HG03571 (cell line): ENCODE results near the gene FBXL19.
A peak's percentile ranks its signal among the peaks of the same experiment; 100 is the strongest.

ENCODE experiments used
- ATAC-seq: cut with Tn5 transposase; IDR thresholded peaks from one replicate; pipeline ENCODE4 v1.9.1; 2021; ENCODE audit not compliant: unreplicated experiment

FBXL19 gene

DNA sequence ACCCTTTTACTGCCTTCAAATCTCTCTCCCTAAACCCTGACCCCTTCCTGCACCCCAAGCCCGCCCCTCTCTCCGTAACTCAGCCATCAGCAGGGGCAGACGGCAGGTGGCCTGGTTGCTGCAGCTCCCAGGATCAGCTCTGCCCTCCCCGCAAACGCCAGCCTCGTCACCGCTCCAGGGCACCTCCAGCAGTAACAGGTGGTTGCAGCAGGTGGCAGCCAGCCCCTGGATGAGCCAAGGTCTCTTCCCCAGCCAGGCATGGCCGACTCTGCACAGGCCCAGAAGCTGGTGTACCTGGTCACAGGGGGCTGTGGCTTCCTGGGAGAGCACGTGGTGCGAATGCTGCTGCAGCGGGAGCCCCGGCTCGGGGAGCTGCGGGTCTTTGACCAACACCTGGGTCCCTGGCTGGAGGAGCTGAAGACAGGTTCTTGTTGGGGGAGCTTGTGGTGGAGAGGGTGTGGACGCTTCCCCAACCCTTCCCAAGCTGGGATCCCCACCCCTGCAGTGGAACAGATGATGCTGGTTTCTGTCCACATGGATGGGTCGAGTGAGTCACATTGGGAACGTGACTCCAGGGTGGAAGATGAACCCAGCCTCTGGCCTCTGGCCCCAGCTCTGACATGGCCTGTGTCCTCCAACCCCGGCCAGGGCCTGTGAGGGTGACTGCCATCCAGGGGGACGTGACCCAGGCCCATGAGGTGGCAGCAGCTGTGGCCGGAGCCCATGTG, 62.2 kb downstream of the FBXL19 start:
- ATAC-seq = no peak

DNA sequence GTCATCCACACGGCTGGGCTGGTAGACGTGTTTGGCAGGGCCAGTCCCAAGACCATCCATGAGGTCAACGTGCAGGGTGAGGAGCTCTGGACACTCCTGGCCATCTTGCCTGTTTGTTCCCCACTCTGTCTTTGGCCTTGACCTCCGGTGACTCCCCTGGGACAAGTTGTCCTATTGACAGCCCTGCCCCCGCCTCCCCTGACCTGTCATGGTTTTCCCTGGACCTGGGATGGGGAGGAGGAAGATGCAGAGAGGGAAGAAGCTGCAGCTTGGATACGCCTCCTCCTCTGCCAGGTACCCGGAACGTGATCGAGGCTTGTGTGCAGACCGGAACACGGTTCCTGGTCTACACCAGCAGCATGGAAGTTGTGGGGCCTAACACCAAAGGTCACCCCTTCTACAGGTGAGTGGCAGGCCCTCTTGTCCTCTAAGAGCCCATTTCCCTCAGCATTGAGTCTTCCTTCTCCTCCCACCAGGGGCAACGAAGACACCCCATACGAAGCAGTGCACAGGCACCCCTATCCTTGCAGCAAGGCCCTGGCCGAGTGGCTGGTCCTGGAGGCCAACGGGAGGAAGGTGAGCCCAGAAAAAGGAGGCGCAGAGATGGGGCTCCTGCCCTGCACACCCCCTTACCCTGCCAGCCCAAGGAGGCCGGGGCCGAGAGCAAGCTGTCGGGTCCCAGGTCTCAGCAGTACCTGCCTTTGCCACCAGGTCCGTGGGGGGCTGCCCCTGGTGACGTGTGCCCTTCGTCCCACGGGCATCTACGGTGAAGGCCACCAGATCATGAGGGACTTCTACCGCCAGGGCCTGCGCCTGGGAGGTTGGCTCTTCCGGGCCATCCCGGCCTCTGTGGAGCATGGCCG, 63.0 kb downstream of the FBXL19 start:
- ATAC-seq = no peak

DNA sequence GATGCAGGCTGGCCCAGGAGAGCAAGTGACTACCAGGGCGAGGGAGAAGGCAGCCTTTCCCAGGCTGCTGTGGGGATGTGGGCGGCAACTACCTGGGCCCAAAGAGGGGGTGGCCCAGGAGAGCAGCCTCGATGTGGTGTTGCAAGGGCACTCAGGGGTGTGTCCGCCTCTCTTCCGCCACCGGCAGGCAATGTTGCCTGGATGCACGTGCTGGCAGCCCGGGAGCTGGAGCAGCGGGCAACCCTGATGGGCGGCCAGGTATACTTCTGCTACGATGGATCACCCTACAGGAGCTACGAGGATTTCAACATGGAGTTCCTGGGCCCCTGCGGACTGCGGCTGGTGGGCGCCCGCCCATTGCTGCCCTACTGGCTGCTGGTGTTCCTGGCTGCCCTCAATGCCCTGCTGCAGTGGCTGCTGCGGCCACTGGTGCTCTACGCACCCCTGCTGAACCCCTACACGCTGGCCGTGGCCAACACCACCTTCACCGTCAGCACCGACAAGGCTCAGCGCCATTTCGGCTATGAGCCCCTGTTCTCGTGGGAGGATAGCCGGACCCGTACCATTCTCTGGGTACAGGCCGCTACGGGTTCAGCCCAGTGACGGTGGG, 64.3 kb downstream of the FBXL19 start:
- ATAC-seq = no peak

DNA sequence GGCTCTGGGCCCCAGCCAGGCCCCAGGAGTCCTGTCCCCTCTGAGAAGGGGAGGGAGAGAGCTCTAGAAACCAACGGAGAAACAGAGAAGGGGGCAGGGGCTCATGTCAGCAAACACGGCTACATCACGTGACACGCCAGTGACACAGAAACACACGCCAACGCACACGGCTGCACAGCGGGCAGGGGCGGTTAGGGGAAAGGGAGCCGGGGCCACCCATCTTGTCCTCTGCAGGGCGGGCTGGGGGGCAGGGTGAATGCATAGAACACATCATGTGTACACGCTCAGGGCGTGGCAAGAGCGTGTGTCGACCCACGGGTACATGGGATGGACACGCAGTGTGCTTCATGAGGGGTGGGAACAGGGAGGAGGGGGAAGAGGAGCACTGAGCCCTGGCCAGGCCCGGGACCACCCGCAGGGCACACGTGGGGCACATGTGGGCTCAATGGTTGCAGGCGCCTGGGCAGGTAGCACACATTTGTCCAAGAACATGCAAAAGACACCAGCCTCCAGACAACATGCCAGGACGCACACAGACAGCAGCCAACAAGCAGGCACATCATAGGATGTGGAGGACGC, 66.2 kb downstream of the FBXL19 start:
- no peak for ATAC-seq

DNA sequence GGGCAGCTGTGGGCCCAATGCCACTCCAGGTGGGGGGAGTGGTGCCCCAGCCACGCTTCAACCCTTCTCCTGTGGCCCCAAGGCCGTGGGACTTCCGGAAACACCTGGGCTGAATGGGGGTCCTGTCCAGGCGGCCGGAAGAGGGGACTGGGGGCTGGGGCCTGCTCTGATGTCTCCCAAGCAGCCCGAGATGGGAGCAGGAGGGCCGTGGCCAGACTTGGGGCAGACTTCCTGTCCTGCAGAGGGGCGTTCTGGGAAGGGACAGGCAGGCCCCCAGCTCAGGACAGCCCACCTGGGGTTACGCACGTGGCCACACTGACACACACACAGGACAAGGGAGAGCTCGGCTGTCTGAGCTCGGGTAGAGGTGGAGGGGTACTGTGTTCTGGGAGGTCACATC, 66.7 kb downstream of the FBXL19 start:
- no peak for ATAC-seq

DNA sequence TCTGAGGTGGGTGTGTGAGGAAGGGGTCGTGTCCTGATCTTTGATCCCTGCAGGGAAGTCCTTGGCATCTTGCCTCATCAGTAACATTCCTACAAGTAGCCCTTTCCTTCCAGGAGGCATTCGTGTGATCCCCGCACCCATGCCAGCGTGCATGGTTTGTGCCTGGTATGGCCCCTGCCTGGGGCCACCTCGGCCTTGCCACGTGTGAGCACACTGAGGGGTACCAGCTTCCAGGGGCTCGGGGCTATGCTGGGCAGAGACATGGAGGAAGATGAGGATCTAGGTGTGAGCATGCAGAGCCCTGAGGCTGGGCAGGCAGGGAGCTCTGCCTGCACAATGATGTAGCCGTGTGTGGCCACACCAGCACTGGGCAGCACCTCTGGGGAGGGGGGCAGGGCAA, 67.7 kb downstream of the FBXL19 start:
- ATAC-seq = no peak

DNA sequence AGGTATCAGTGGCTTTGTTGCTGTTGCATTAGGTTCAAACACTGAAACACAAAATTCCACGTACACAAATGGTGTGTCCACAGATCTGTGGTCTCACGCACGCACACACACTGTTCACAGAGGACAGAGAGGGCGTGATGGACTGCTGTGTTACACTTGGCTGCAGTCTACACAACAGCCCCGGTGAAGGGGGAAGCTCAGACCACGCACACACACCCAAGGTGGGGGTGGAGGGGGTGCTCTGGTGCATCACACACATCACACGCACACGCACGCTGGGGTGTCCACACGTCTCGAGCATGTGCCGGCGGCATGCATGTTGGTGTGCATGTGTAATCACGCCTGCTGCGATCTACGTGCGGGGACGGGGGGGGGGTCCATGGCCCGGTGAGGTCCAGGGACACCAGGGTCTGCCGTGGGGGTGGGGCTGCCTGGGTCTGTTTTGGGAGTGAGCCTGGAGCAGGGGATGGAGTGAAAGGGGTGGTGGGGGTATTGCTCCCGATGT, 69.0 kb downstream of the FBXL19 start:
- no peak for ATAC-seq

DNA sequence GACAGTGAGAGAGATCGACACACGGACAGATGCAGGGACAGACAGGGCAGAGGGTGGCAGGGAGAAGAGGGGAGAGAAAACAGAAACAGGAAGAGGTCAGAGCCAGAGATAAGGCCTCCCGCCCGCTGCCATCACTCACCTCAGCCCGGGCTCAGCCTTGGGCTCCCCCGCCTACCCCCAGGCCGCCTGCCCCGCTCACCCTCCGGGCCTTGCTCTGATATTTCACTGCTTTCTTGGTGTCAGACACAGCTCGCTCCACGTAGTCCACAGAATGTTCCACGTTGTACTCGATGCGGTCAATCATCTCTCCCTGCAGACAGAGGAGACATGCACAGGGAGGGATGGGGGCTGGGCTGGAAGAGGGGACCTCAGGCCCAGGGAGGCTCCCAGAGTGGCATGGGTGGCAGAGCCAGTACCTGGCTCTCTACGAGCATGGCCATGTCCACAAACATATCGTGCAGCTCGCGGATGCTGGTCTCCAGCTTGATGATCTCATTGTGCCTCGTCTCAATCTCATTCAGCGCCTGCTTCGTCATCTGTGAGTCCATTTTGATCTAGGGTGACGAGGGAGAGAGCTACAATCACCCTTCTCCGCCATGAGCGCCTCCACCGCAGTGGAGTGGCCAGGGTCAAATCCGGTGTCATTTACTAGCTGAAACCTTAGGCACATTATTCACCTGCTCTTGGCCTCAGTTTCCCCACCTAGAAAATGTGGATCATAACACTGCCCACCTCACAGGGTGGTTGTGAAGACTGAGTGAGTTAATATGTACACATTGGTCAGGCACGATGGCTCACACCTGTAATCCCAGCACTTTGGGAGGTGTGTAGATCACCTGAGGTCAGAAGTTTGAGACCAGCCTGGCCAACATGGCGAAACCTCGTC, 69.8 kb downstream of the FBXL19 start:
- no peak for ATAC-seq

DNA sequence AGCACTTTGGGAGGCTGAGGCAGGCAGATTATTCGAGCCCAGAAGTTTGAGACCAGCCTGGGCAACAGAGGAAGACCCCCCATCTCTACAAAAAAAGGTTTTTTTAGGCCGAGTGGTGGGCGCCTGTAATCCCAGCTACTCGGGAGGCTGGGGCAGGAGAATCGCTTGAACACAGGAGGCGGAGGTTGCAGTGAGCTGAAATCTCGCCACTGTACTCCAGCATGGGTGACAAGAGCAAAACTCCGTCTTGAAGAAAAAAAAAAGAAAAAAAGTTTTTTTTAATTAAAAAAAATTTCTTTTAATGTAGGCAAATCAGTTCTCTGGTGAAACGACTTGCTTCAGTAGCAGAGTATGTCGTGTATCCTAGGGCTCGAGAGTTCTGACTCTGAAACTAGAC, 72.6 kb downstream of the FBXL19 start:
- ATAC-seq = no peak

DNA sequence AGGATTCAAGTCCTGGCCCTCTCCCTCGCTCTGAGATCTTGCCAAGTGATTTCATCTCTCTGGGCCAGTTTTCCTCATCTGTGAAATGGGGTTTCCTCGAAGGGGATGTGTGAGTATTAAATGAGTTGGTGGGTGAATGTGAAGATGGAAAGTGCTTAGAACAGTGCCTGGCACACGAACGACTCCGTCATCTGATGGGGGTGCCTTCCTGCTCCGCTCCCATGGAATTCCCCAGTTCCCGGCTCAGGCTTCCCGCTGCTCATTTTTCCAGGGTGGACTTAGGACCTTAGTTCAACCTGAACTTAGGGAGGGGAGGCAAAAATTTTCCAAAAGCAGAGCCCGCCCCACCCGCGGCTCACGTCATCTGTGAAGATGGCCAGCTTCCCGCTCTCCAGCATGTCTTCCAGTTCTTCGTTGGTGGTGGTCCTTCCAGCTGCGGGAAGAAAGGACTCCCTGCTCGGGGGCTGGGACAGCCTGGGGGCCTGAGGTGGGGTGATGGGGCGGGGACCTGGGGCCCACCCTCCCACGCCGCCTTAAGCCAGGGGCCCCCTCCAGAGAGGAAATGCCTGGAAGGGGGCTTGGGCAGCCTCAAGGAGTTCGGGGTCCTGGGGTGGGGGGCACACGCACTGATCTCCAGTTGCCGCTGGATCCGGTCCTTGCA, 73.1 kb downstream of the FBXL19 start:
- ATAC-seq = no peak

DNA sequence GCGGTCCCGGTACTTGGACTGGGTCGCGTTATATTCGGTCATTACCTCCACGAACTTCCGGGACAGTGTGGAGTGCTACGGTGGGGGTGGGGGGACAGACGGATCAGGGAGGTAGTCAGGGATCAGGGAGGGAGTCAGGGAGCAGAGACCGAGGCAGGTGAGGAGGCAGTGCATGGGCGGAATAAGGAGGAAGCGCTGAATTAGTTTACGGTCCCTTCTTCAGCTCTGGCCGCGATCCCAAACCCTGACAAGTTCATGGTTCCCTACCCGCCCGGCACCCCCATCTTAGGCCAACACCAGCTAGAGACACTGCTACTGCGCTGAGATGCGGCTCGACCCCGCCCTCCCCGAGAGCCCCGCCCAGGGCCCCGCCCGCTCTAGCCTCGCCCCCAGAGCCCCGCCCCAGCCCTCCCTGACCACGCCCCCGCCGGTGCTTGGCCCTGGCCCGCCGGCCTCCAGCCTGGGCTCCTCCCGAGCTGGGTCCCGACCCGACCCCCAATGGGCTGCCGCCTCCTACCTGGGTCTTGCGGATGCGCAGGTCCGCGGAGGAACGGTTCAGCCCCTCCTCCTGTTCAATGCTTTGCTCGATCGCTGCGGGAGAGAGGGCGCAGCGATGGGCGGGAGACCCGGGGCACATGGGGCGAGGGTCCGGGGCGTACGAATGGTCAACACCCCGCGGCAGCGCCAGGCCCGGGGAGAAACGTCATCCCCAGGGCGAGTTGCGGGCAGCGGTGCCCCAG, 73.8 kb downstream of the FBXL19 start:
- peak; percentile 74 for ATAC-seq

DNA sequence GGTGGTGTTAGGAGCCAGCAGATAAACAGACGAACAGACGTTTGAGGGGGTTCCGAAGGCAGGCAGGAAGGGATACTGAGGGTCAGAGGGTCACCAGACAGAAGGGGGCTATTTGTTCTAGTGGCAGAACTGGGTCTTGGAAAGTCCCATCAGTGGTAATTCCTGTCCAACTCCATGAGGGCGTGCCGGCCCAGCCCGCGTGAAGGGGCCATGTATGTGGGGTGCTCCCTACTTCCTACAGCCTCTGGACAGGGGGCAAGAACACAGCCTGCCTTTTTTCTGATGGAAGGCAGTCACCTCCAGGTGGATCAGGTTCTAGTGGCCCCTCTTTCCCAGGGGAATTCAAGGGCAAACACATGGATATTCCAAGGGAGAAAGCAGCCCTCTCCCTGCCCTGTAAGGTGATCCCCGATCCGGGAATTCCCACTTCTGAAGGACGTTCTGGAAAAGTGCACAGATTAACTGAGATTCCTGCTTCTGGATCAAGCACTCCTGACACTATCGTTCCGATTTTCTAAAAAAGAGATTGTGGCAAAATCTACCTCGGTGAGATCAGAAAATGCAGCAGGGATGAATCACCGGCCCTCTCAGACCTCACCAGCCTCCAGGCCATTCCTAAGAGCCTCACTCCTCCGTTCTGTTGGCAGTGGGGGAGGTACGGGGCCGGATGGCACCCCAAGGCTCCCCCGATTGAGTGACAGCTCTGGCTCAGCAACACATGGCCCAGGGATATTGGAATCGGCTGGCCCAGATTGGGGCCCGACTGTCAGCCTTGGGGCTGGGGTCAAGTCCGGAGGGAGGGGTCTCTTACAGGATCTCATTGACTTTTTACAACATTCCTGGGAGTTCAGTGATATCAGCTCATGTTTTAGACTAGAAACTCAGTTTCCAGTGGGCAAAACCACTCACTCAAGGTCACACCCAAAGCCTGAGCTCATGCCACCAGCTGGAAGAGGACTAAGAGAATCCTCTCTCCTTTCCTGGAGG, 74.6 kb downstream of the FBXL19 start:
- ATAC-seq = no peak
